OCI-LY7 (cell line): ENCODE results near the gene DENND2D. TPM values are rescaled to one million over a fixed set of nuclear protein-coding genes. Genes with fewer than 3 reads are reported as not detected.

Source experiments
- BruUV-seq: library from RNA; stranded (reverse); fragments of 400-500 nt; replicated peaks from 2 replicates; lab custom pipeline; 2021; lab: Mats Ljungman, UMichigan
- CTCF ChIA-PET: fragments of 300-600 bp; sonication (Branson Sonifier 250); formaldehyde crosslinking; loops from one replicate; lab custom pipeline; 2022; ENCODE audit warnings: antibody characterized with exemption; ENCODE audit not compliant: unreplicated experiment; lab: Charles Lee
- POLR2A ChIA-PET: fragments of 300-600 bp; sonication (Branson Sonifier 250); formaldehyde crosslinking; loops from one replicate; lab custom pipeline; 2022; ENCODE audit warnings: antibody characterized with exemption; lab: Charles Lee
- DNase-seq: peaks from one replicate; pipeline ENCODE4 v3.0.0-alpha.2; 2015; ENCODE audit warnings: low spot score
- H2AFZ ChIP-seq: fragments of 200-600 bp; sonication (generic), shearing (Covaris generic); 2 replicates; pipeline ENCODE4 v1.6.1; 2014; ENCODE audit warnings: mild to moderate bottlenecking, antibody characterized with exemption, low read length, moderate library complexity
- H3K27ac ChIP-seq: fragments of 200-600 bp; sonication (generic); 2 replicates; pipeline ENCODE4 v1.5.1; 2014; ENCODE audit warnings: mixed run types, low read depth, mild to moderate bottlenecking, moderate library complexity, low read length, inconsistent platforms; ENCODE audit not compliant: poor library complexity, severe bottlenecking
- H3K36me3 ChIP-seq: fragments of 200-600 bp; sonication (generic); 2 replicates; pipeline ENCODE4 v1.6.1; 2014; ENCODE audit warnings: mild to moderate bottlenecking, antibody characterized with exemption, low read length, moderate library complexity, mixed read lengths; ENCODE audit not compliant: insufficient read depth
- H3K4me1 ChIP-seq: fragments of 200-600 bp; sonication (generic); 2 replicates; pipeline ENCODE4 v1.5.1; 2014; ENCODE audit warnings: mild to moderate bottlenecking, low read length; ENCODE audit not compliant: insufficient read depth, poor library complexity, severe bottlenecking
- H3K4me2 ChIP-seq: fragments of 200-600 bp; sonication (generic); 2 replicates; pipeline ENCODE4 v1.6.1; 2014; ENCODE audit warnings: mild to moderate bottlenecking, low read length
- H3K4me3 ChIP-seq: fragments of 200-600 bp; sonication (generic); 2 replicates; pipeline ENCODE4 v1.5.1; 2014; ENCODE audit warnings: mild to moderate bottlenecking, low read depth, low read length; ENCODE audit not compliant: poor library complexity, severe bottlenecking
- H3K79me2 ChIP-seq: fragments of 200-600 bp; sonication (generic); 2 replicates; pipeline ENCODE4 v1.6.1; 2016; ENCODE audit warnings: low read depth, mild to moderate bottlenecking, low read length, moderate library complexity, mixed read lengths; ENCODE audit not compliant: insufficient read depth
- H3K9me2 ChIP-seq: fragments of 200-600 bp; sonication (generic); 2 replicates; pipeline ENCODE4 v1.6.1; 2016; ENCODE audit warnings: mild to moderate bottlenecking, low read length, mixed read lengths; ENCODE audit not compliant: insufficient read depth
- H3K9me3 ChIP-seq: fragments of 200-600 bp; sonication (generic); 2 replicates; pipeline ENCODE4 v1.6.1; 2014; ENCODE audit warnings: mild to moderate bottlenecking, mixed run types, low read length, mixed read lengths
- H4K20me1 ChIP-seq: fragments of 200-600 bp; sonication (generic); 2 replicates; pipeline ENCODE4 v1.6.1; 2014; ENCODE audit warnings: mild to moderate bottlenecking, antibody characterized with exemption, low read length, moderate library complexity, mixed read lengths; ENCODE audit not compliant: insufficient read depth
- CTCF ChIP-seq: fragments of 200-600 bp; sonication (generic); conservative IDR thresholded peaks from 2 replicates; pipeline ENCODE4 v1.5.1; 2014; ENCODE audit warnings: mild to moderate bottlenecking, antibody characterized with exemption, low read length, moderate library complexity, mixed read lengths
- EZH2phosphoT487 ChIP-seq: fragments of 200-600 bp; sonication (generic); IDR thresholded peaks from 2 replicates; pipeline ENCODE4 v1.6.1; 2018; ENCODE audit warnings: low read depth, borderline replicate concordance, mild to moderate bottlenecking, mixed run types, antibody characterized with exemption, low read length, moderate library complexity, mixed read lengths
- intact Hi-C: fragments of 100-400 bp; cut with micrococcal nuclease; formaldehyde crosslinking; loops from one replicate; pipeline ENCODE4 v1.10.0; 2022; ENCODE audit not compliant: unreplicated experiment
- total RNA-seq, 2 experiments: library from RNA; depleted of rRNA in 1 of 2; stranded (reverse); fragments of >200 nt in 1 of 2; shearing (Covaris generic) in 1 of 2; gene quantifications; 2 replicates each; pipeline ENCODE4 v1.2.3, GENCODE V29; 2014 to 2022

The DENND2D gene
- total RNA-seq, 2 experiments from 2014 or later, result 9.8 to 39.9 TPM

GRCh38 chr1:111232134-111232533 lies 31.7 kb upstream of the DENND2D start:
- peak overlapping the region; percentile 61; the same call in 1 of the 2 replicates for H3K4me2 ChIP-seq
- H2AFZ ChIP-seq, result no peak overlapping the region
- no peaks in the 10 kb centered on the region for H3K9me3 ChIP-seq
- no peak overlapping the region for H3K27ac ChIP-seq
- H3K36me3 ChIP-seq, result peaks cover 15% of the 10 kb centered on the region
- POLR2A ChIA-PET, result interaction anchor here (0.7 to 2.8 kb wide), 6 partner anchors 12 to 182 kb away, joined by 3 to 10 read pairs (median 4); no protein-coding TSS in a partner anchor
- intact Hi-C loops, result no loop called here
- CTCF ChIA-PET, result no interaction called here
- H3K4me1 ChIP-seq, result peaks cover 40% of the 10 kb centered on the region
- no peak for DNase-seq
- H3K79me2 ChIP-seq, result no peaks in the 10 kb centered on the region; the same call in 1 of the 2 replicates
- H4K20me1 ChIP-seq, result no peaks in the 10 kb centered on the region
- BruUV-seq, result no TSS peak
- no peaks in the 10 kb centered on the region for H3K9me2 ChIP-seq
- TF ChIP-seq CTCF (no peak), EZH2phosphoT487 (no peak)
- H3K4me3 ChIP-seq, result no peak overlapping the region

GRCh38 chr1:111228748-111229126 lies 28.3 kb upstream of the DENND2D start:
- no peaks in the 10 kb centered on the region for H3K36me3 ChIP-seq
- CTCF ChIA-PET, result interaction anchor here (1.1 kb wide), 2 partner anchors 89 to 171 kb away, joined by 3 read pairs; no protein-coding TSS in a partner anchor
- no TSS peak for BruUV-seq
- DNase-seq, result no peak
- H3K79me2 ChIP-seq, result no peaks in the 10 kb centered on the region; the same call in 1 of the 2 replicates
- H2AFZ ChIP-seq, result peak overlapping the region; percentile 25; the same call in 1 of the 2 replicates
- H3K27ac ChIP-seq, result peak overlapping the region; percentile 35
- H3K4me1 ChIP-seq, result peaks cover 60% of the 10 kb centered on the region
- POLR2A ChIA-PET, result interaction anchor here (0.6 to 3.5 kb wide), 4 partner anchors 9 to 177 kb away, joined by 3 to 30 read pairs (median 6); no protein-coding TSS in a partner anchor
- no peak overlapping the region for H3K4me3 ChIP-seq
- TF ChIP-seq CTCF (no peak), EZH2phosphoT487 (no peak)
- H3K9me3 ChIP-seq, result no peaks in the 10 kb centered on the region
- no peaks in the 10 kb centered on the region for H3K9me2 ChIP-seq
- intact Hi-C loops, result no loop called here
- H4K20me1 ChIP-seq, result no peaks in the 10 kb centered on the region
- H3K4me2 ChIP-seq, result peak overlapping the region; percentile 18; the same call in 1 of the 2 replicates
